ENCODE data around the gene IQGAP2.
"Not testable (repeated sequence)": the region's sequence is repeated elsewhere in the genome, so short reads cannot be mapped to it uniquely, and the experiment has no call there.

Gene IQGAP2

GRCh38 chr5:76514292-76514691 lies 111.2 kb downstream of the IQGAP2 start:
- no peak for DNase-seq

GRCh38 chr5:76514713-76515112 lies 111.6 kb downstream of the IQGAP2 start:
- no peak for DNase-seq

DNA sequence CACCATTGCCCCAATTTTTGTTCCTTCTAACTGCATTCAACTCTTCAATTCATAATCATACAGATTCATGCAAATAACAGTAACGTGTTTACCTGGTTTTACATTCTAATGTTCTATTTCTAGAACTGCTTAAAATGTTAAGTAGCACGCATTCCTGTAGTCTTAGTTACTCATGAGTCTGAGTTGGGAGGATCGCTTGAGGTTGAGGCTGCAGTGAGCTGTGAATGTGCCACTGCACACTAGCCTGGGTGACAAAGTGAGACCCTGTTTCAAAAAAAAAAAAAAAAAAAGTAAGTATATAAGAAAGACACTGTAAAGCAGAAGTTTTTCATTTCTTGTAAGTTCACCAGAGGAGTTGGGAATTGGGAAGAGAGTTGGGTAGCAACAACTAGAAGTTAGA lies 114.2 kb downstream of the IQGAP2 start:
- no peak for DNase-seq

DNA sequence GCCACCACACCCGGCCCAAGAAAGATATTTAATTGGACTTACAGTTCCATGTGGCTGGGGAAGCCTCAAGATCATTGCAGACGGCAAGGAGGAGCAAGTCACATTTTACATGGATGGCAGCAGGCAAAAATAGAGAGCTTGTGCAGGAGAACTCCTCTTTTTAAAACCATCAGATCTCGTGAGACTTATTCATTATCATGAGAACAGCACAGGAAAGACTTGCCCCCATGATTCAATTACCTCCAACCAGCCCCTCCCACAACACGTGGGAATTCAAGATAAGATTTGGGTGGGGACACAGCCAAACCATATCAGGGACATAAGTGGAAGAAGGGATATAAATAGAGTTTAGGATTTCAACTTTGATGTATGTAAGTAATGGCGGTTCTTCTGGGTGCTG lies 115.2 kb downstream of the IQGAP2 start:
- not testable (repeated sequence) for DNase-seq

DNA sequence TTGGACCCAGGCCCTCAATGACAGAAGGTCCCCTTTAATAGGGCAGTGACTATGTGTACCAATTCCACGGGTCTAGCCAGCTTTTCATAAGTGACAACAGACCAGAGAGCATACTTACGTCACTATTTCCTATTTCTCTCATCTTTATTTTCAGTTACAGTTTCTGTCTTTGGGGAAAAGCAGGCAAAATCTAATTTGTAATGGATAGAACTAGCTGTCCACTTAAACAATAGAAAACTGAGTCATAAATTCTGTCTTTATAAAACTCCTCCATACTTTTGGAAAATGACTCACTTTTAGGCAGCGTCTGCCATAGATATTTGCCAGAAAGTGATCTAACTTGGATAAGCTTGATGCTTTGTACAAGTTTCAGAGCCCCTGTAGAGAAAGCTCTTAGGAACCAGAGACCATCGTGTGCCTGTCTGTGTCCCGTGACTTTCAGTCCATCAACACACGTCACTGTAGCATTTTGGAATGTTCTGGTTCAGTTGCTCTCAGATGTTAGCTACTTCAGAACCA lies 118.2 kb downstream of the IQGAP2 start:
- DNase-seq: peak; percentile 9

- no peak for DNase-seq
Measured at GRCh38 chr5:76522103-76522935, 119.2 kb downstream of the IQGAP2 start.

DNA sequence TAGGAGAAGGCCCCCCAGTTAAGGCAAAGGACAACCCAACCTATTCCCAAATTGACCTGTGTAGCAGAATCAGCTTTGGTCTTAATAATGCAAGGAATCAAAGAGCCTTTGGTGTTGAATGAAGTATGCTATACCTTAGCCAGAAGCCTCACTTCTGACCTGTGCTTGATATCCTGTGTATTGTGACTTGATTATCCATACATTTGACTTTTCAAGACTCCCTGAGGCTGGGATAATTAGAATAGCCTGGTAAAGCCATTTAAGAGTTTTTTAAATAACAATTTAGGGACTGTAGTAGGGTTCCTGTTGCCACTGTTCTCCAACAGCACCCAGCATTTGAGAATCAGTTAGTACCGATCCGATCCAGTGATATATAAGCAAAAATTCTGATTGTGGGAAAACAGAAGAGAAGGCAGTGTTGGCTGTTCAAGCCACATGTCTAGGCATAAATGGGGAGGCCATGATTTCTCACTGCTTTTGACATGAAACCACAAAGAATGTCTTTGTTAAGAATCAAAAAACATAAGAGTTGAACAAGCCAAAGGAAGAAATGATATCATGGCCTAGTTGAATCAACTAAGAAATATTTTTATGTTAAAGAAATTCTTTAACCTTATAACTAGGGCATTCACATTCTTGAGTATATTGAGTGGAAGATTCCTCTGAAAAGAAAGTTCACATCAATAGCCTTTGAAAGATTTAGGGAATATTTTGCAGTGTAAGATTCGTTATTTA lies 121.2 kb downstream of the IQGAP2 start:
- DNase-seq: no peak

DNA sequence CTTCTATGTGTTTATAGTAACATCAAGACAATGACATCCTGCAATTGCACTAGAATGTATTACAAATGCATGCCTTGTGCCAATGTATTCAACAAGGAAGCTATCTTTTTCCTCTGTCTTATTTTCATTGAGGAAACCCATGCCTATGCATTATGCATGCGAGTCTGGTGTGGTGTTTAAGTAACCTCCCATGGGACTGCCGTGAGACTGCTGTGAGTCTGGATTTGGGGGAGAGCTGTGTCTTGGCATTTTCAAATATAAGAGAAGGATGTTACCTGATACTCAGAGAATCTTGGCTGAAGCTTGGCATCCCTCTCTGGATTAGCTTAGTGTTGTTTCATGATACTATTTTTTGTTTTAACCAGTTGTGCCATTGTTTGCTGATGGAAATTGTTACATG lies 121.8 kb downstream of the IQGAP2 start:
- no peak for DNase-seq

DNA sequence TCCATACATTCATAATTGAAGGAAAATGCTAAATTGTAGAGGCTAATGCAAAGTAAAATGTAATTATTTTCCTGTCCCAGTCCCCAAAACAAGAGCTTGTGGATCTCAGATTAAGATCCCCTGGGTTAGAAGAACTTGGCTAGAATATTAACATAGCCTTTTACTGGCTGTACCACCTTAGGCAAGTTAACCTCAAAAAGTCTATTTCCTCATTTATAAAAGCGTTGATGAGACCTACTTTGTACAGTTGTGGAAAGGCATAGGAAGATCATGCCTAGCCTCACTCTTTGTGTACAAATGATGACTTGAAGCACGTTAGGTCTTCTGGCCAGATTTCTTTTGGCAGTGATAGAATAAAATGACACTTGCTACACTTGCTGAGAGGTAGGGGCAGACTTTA lies 122.9 kb downstream of the IQGAP2 start:
- DNase-seq: no peak

GRCh38 chr5:76526950-76527583 lies 124.0 kb downstream of the IQGAP2 start:
- DNase-seq: no peak

DNA sequence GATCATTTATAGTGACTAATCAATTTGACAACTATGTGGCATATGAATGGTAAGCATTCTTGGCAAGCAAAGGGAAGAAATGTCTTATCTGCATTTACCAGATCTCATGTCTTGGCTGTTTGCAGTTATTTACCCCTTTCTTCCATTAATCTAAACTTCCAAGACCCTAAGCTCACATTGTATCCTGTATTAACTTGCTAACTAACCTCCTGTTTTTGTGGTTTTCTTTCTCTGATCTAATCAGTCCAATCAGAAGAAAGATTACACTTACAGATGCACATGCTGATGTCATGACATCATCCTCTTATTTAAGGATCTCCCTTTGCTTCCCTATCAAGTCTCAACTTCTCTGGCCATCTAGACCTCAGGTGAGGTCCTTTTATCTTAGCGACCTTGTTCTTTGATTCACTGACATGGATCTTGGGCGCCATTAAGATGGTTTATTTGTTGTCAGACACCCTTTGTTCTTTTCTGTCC lies 124.6 kb downstream of the IQGAP2 start:
- DNase-seq: peak; percentile 32

GRCh38 chr5:76528547-76529331 lies 125.7 kb downstream of the IQGAP2 start:
- no peak for DNase-seq

- DNase-seq: no peak
Measured at GRCh38 chr5:76529464-76530344, 126.6 kb downstream of the IQGAP2 start.

- DNase-seq: no peak
Measured at GRCh38 chr5:76532052-76532451, 129.0 kb downstream of the IQGAP2 start.

DNA sequence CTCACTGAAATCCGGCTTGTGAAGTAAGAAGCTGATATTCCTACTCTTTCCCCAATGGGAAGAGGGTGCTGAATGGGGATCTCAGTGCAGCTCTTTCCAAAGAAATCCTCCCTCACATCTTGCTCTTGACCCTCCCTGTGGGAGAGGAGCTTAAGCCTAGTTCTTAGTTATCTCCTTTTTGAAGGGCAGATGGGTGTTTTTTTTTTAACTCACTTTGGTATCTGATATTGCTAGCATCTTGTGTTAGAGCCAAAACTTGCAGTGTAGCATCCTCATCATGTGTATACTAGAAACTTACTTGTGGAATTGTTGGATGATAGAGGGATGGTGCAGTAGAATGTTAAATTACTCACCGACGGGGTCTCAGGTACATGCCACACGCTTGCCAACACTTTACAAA lies 129.9 kb downstream of the IQGAP2 start:
- DNase-seq: no peak

- no peak for DNase-seq
Measured at GRCh38 chr5:76535577-76535976, 132.5 kb downstream of the IQGAP2 start.

- DNase-seq: no peak
Measured at GRCh38 chr5:76537073-76537543, 134.0 kb downstream of the IQGAP2 start.

DNA sequence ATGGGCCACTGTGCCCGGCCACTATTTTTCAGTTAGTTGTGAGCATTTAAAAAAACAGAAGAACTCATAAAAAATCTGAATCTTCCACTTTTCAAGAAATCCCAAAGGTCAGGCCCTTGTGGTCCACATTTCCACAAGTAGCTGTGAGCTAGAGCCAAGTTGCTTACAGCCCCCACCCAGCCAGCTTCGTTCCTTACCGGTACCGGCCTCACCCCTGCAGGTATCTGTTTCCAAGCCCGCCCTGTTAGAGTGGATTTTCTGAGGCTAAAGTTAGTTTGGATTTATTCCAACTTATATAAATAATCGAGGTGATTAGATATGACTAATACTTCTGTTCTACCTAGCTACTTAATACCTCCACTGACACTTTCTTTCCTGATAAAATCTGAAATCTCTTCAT lies 139.2 kb downstream of the IQGAP2 start:
- DNase-seq: no peak

- DNase-seq: no peak
Measured at GRCh38 chr5:76542887-76543690, 140.0 kb downstream of the IQGAP2 start.

DNA sequence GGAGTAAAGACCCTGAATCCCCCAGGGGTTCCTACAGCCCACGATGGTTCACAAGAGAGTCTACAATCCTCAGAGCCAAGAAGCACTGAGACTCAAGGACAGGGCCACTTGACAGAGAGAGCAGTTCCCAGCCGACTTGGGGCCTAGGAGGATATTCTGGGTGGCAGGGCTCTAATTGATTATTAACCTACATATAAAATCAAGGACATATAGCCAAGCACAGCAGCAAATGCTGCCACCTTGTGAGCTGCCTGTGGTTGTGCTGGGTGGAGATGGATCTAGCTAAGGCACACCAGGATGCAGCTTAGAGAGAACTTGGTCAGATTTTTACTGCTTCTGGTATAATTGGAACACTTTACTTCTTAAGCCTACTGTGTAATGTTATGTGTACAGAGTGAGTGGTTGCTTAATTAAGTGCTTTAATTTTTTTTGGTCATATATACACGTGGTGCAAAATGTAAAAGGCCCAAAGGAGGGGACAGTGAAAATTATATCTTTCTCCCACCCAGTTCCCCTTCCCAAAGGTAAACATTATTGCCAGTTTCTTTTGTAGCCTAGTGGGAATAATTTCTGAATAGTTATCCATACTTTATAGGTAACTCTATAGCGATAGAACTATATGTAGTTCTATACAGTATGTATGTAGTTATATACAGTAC lies 141.3 kb downstream of the IQGAP2 start:
- peak; percentile 5 for DNase-seq

Measured in EL (cell line).